Endometrial microvascular endothelial cells (primary cell): ENCODE data around the gene FBXW9. TPM values are rescaled to one million over a fixed set of nuclear protein-coding genes. Genes with fewer than 3 reads are reported as not detected.
"Not testable (repeated sequence)": the region's sequence is repeated elsewhere in the genome, so short reads cannot be mapped to it uniquely, and the experiment has no call there.

ENCODE experiments used
- in situ Hi-C: cut with HindIII; loops from 2 replicates; pipeline ENCODE4 v1.10.0; 2017; ENCODE audit warnings: low sequenced_read_pairs, low pct_unique_long_range_greater_than_20kb; ENCODE audit errors: inconsistent ontology term
- total RNA-seq: library from RNA; depleted of rRNA; stranded (reverse); fragments of >200 nt; gene quantifications from one replicate; pipeline ENCODE4 v1.2.3, GENCODE V29; 2015; ENCODE audit errors: inconsistent ontology term

The FBXW9 gene
- 7.2 TPM for total RNA-seq

DNA sequence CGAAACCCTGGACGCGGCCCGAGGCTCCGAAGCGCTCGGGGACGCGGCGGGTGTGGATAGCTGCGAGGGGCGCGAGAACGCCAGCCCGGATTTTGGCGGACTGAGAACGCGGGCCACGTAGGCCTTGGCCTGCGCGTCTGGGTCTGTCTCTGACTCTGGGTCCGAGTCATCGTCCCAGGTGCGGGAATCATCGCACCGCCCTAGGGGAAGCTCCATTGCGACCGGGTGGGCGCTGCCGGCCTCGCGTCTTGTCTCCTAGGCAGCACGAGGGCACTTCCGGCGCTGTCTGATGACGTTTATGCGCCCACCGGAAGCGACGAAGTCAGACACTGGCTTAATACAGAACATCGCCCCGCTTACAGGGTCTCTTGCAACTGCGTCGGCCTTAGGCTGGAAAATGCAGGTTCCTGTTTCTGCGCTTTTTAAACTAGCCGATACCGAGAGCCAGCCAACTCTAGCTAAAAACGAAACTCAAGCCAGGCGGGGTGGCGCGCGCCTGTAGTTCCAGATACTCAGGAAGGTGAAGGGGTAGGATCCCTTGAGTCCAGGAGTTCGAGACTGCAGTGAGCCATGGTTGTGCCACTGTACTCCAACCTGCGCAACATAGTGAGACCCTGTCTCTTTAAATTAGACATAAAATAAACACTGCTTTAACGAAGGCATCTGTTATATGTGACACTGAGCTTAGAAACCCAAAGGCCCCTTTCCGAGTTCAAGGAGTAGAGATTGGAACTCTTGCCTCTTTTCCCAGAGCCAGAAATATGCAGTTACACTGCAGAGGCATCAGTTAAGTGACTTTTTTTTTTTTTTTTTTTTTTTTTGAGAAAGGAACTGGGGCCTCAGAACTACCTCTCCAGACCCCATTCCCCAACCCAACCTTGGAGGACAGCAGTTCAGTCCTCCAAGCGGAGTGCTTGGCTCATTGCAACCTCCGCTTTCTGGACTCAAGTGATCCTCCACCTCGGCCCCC, at the start of gene FBXW9:
FBXW9 (minus strand) TSS at position 266 of the 970 bp plus-strand sequence; CDS start at position 216, 50 bp downstream.
- in situ Hi-C loops = no loop called here

DNA sequence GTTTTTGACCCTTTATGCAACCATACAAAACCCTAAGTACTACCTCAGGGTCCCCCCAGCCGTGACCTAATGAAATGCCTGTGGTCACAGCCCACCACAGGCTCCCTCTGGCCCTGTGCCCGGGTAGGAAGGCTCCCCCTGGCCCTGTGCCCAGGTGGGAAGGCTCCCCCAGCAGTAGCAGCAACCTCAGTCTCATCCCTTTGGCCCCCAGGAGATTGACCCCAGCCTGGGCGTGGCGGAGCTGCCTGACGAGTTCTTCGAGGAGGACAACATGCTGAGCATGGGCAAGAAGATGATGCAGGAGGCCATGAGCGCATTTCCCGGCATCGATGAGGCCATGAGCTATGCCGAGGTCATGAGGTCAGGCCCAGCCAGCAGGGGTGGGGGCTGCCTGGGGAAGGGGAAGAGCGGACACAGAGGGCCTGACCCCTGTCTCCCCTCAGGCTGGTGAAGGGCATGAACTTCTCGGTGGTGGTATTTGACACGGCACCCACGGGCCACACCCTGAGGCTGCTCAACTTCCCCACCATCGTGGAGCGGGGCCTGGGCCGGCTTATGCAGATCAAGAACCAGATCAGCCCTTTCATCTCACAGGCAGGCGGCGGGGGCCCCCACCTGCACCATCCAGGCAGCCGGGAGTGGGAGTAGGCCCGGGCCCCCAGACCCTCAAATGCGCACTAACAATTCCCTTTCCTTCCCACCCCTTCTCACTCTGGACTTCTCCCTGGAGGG, 48.9 kb upstream of the FBXW9 start:
- in situ Hi-C loops = no loop called here

DNA sequence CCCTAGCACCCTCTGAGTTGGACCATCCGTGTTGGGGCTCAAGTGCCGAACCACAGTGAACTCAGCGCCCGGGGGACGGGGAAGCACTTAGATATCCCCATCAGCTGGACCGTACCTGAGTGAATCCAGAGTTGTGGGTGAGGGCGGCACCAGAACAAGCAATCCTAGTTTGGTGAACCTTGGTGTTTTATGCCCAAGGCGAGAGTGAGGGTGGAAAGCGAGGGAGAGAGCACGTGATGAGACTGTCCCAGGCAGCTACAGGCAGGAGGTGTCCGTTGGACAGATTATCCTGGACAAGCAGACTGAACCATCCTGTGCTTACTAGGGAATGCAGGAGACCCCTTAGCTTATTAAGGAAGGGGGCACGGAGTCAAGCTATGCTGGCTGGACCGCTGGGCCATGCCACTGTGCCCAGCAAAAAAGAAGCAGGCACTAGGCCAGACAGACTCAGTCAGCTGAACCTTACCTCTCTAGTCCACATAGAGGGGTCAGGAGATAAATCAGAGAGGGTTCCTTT, 41.5 kb upstream of the FBXW9 start:
- in situ Hi-C loops = no loop called here

DNA sequence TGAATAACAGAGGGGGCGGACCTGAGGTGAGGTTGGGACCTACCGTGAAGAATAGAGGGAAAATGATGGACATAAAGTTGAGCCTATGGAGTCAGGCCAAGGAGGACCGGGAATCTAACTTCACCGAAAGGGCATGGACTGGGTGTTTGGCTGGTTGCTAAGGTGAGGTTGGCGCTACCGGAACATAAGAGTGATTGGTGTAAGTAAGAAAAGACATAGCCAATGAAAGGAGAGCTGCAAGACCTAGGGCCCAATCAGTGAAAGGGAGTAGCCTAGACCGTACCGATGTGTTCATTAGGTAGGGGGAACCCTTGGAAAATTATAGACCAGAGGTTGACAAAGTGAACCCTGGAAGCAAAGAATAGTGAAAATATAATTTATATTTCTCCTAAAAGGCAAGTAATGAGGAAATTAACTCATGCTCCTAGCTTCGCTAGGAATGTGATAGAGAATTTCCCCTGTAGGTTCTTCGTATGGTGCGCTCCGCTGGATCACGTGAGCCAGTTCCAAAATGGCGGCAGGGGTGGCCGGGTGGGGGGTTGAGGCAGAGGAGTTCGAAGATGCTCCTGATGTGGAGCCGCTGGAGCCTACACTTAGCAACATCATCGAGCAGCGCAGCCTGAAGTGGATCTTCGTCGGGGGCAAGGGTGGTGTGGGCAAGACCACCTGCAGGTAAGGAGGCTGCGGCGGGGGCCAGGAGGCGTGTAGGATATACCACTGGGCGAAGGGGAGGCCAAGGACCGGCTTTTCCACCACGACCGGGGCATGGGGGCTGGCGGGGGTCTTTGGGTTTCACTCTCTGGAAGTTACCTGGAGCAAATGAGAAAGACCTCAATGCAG, 40.8 kb upstream of the FBXW9 start, which contains the start of gene GET3:
GET3 (plus strand) TSS at position 503 of the 840 bp plus-strand sequence; CDS start at position 512, 9 bp downstream.
- in situ Hi-C loops = no loop called here

DNA sequence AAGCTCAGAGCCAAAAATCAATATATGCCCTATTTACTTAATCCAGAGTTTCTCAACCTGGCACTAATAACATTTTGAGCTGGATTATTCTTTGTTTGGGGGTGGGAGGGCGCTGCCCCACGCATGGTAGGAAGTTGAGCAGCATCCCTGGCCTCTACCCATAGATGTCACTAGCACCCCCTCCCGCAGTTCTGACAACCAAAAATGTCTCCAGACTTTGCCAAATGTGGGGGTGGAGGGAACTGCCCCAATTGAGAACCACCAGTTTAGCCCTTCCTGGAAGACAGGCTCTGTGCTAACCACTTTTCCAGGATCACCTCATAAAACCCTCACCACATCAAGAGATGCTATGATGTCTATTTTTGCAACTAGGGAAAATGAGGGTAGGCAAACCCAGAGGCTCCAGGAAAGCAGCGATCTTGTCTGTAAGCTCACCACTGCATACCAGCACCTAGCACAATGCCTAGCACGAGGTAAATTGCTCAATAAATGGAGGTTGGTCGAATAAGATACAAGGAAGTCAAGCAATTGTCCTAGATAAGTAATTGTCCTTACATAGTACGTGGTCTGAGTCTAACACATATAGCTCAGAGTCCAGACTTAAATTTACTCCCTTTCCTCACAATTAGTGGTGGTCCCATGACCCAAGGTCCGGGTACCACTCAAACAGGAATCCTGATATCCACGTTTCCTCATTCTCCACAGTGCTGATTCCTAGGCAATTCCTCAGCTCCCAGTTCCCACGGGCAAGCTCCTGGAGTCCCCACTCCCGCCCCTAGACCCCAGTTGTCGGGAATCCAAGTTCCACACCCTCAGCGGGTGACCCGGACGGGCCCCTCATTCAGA, 37.2 kb upstream of the FBXW9 start:
- in situ Hi-C loops = no loop called here

DNA sequence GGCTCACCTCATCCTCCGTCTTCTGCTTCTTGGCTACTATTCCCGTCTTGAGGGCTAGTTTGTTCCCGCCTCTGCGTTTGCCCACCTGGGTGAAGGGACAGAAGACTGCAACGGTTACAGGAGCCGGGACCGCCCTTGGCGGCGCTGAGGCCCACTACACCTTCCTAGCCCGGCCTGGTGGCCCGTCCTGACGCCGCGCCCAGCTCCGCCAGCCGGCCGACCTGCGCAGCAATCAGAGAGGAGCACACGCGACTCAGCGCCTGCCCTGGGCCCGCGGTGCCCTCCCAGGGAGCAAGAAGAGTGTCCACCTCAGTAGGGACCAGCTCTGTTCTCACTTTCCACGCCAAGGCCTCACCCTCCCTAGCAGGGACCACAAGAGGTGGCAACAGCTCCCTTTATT, 34.9 kb upstream of the FBXW9 start:
- in situ Hi-C loops = no loop called here

DNA sequence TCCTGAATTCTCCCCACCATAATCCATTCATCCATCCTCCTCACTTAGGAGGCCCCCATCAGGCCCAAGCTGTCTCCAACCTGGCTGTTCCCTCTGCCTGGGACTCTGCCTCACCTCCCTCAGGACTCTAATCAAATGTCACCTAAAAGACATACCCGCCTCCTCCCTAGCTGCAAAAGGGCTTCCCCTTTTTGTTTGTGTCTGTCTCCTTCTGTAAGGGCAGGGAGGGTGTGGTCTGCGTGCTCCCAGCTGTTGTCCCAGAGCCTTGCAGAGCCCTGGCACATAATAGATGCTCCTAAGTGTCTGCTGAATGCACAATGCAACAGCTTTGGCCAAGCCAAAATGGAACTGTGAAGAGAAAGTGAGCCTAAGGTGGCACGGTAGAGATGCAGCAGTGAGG, 33.6 kb upstream of the FBXW9 start:
- in situ Hi-C loops = no loop called here

DNA sequence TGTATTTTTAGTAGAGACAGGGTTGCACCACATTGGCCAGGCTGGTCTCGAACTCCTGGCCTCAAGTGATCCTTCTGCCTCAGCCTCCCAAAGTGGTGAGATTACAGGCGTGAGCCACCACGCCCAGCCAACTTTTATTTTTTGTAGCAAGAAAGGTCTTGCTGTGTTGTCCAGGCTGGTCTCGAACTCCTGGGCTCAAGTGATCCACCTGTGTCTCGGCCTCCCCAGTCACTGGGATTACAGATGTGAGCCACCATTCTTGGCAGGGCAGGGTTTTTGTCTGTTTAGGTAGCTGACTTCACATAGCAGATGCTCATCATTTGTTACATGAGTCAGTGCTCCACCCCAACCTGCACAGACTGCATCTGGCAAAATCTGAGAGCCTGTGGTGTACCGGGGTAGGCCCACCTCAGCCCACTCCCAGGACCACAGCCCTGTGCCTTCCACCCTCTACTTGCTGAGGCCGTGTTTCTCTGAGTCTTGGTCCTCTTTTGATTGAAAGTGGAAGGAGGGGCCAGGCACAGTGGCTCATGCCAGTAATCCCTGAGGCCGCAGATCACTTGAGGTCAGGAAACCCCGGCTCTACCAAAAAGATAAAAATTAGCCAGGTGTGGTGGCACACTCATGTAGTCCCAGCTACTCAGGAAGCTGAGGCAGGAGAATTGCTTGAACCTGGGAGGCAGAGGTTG, 31.5 kb upstream of the FBXW9 start:
- in situ Hi-C loops = no loop called here

DNA sequence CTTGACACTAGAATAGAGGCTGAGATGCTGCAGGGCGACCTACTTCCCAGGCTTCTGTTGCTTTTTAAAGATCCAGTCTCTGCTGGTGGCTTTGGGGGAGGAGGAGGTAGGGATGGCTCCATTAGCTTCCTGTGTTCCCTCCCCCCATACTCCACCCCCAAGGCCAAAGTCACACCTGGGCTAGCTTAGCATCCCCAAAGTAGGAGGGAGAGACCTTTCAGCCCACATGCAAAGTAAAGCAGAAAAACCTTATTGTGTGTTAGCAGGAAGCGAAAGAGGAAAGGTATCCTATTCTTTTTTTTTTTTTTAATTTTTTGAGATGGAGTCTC, 30.5 kb upstream of the FBXW9 start:
- in situ Hi-C loops = no loop called here

DNA sequence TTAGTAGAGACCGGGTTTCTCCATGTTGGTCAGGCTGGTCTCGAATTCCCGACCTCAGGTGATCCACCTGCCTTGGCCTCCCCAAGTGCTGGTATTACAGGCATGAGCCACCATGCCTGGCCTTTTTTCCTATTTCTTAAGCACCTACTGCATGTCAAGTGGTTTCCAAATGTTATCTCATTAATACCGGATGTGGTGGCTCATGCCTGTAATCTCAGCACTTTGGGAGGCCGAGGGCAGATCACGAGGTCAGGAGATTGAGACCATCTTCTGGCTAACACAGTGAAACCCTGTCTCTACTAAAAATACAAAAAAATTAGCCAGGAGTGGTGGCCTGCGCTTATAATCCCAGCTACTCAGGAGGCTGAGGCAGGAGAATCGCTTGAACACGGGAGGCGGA, 29.2 kb upstream of the FBXW9 start:
- in situ Hi-C loops = not testable (repeated sequence)

DNA sequence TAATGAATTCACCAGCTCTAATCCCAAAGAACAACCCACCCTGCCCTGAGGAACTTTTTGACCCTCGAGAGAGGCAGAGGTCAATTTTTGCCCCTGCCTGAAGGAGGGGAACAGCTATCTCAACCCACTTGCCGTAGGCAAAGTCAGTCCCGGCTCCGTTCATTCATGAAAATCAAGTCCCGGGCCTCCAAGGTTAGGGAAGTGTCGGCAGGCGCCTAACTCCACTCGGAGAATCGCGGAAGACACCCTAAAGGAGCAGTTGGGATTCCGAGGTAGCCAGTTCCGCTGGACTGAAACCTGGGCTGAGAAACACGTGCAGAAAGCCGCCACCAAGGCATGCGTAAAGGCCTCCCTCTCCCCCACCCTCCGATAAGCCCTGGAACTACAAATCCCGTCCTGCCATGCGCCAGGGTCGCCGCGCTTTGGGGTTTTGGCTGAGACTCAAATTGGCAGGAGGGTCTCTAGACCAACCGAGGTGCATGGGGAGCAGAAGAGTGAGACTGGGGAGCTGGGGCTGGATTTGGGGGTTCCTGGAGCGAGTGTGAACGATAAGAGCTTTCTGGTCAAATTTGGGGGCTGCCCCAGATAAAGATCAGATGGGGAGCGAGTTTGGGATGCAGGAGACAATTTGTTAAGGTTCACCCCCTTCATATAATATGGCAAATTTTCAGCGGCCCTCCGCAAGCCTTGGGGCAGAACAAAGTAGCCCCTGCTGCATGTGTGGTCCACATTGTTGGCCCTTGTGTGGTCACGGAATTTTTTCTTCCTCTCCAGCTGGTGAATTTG, 27.4 kb upstream of the FBXW9 start, which contains the start of gene TNPO2:
TNPO2 (minus strand) TSS at position 292 of the 786 bp plus-strand sequence. CDS start 2,955 bp downstream, outside the sequence.
- in situ Hi-C loops = no loop called here

DNA sequence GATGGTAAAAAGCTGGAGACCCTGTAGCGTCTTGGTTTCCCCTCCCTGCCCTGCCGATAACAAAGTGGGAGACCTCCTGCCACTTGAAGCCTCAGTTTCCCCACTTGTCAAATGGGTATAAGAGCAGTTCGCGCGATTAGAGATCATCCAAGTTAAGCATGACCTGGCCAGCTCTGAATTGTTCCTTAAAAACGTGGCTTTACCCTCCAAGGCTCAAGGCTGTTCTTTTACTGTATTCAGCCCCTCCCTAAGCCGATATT, 26.9 kb upstream of the FBXW9 start:
- in situ Hi-C loops = no loop called here

DNA sequence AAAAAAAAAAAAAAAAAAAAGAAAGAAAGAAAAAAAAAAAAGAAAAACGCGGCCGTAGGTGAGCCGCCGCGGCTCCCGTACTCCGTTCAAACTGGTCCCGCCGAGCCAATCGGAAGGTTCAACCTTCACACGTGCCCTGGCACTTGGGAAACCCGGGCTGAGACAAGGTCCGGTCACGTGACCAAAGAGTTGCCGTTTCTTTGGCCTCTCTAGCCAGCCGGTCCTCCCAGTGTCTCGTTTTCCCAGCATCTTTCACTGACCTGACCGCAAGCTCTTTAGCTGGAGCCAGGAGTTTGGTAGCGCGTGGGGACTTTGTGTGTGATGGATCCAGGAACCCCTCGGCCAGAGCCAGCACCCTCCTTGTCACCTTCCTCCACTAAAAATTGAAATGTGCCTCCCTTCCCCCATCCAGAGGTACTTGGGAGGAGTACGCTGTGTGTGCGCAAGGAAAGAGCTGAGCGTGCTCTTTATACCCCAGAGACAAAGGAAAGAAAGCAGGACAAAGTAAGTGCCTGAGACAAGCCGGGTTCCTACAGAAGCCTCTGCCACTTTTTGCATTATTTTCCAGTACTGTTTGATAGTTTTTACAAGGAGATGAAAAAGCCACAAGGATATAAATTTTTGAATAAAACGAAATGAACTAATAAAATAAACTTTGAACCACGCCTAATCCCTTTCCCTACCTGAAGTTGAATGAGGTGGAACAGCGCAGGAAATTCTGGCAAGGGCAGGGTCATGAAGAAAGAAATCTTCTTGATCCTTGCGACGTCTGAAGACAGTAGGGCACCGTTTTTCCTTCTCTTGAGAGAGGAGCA, 26.3 kb upstream of the FBXW9 start:
- in situ Hi-C loops = no loop called here

DNA sequence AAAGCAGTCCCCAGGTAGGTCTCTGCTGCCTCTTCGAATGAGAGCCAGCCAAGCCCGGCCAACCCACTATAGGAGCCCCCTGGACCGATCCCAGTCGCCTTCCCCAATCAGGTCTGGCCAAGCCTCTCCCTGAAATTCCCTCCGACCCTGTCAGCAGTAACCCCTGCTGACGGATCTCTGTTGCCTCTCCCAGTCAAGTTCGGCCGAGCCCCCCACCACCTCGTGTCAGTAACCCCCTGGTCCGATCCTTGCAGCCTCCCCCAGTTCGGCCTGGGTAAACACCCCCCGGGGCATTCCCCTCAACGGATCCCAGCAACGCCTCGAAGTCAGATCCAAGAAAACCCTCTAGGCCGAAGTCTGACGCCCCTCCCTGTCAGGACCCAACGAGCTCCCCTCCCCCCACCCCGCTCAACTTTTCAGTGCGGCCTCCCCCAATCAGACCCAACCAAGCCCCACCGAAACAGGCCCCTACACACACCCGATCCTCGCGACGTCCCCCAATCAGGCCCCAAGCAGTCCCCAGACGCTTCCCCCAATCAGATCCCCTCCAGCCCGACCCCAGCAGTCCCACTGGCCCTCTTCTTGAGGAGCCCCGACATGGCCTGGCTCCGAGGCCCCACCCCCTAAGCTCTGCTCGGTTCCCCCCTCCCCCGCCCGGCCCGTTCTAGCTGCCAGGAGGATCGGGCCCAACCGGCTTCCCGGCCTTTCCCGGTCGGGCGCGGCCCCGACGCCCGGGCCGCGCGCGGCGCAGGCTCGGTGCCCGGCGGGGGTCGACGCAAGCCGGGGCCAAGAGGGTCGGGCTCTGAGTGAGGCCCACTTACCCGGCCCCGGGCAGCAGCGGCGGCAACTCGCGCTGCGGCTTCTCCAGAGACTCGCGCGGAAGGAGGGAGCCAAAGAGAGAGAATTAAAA, 25.5 kb upstream of the FBXW9 start:
- in situ Hi-C loops = no loop called here
